ENCODE data around the gene SLC16A3.
"Not testable (repeated sequence)": the region's sequence is repeated elsewhere in the genome, so short reads cannot be mapped to it uniquely, and the experiment has no call there.

The SLC16A3 gene

DNA sequence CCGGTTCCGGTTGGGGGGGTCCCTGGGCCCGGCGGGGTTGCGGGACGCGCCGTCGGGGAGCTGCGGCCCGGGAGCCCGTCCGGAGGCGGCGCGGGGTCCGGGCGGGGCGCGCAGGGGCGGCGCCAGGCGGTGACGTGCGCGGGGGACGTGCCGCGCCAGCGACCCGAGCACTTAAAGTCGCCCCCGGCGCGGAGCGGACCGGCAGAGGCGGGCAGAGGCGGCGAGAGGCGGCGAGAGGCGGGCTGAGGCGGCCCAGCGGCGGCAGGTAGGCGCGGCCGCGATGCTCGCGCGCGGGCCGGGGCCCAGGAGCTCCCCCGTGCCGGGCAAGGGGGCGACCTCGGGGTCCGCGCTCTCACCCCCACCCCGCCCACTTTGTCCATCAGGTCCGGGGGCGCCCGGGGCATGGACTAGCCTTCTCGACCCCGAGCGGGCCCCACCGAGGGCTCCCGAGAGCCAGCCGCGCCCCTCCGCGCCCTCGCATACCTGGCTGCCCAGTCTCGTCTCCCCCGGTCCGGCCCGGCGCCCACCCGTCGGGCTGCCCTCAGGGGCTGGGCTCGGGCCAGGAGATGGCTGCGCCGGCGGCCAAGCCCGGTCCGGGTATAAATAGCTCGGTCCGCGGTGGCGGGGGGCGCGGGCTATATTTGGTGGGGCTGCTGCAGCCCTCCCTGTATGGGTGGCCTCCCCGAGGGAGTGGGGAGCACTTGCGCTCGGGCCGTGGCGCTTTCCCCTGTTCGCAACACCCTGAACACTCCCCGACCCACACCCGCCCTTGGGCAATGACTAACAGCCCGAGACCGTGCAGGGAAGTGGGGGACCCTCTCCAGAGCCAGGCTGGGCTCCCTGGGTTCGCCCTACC is at the start of gene SLC16A3:
Gene SLC16A3 (plus strand): TSS at position 201 of the 856 bp plus-strand sequence. CDS start 6,967 bp downstream, outside the sequence.
- peak; percentile 79 for DNase-seq

DNA sequence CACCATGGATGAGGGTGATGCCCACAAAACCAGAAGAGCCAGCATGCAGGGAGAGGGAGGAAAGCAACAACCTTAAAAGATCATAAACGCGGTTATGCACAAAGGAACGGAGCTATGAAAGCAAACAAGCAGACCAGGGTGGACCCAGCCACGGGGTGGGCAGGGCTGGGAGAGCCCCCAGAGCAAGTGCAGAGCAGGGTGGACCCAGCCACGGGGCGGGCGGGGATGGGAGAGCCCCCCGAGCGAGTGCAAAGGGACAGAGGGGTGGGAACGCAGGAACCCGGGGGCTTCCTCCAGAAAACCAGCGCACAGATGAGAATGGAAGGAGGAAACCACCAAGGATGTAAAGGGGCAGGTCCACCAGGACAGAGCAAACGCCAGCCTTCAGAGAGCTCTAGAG is 49.4 kb upstream of the SLC16A3 start:
- DNase-seq: no peak

GRCh38 chr17:82179946-82180475 is 48.8 kb upstream of the SLC16A3 start:
- no peak for DNase-seq

GRCh38 chr17:82180776-82181528 is 47.9 kb upstream of the SLC16A3 start:
- DNase-seq: no peak

DNA sequence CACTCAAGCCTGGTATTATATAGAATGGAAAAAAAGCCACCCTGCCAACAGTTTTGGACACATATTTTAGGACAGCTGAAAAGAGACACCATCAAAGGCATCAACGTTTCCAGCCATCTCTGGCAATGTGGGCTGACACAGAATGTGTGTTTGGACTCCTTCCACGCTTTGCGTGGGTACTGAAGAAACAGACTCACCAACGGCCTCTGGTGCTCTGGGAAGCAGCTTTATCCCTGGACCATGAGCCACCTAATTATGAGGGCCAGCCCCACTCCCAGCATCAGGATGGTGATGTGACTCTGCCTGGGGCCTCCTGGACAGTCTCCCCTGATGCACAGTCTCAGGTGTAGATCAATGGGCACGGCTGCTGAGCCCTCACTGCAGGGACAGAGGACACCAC is 44.1 kb upstream of the SLC16A3 start:
- DNase-seq: no peak

DNA sequence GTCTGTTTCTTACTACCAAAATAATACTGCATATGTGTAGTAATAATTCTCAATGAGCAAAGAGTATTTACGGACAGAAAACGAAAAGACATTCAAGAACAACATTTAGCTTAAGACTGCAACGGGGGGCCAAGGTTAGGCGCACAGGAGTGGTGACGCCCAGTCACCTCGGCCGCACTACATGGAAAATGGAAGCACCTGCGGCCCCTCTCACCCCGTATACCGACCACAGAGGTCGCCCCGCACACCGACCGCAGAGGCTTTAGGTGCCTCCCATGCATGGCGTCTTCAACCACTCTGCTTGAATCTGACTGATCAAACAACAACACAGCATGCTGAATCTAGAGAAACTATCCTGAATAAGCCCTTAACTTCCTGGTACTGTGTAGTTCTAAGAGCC is 42.6 kb upstream of the SLC16A3 start:
- no peak for DNase-seq

- no peak for DNase-seq
Observed at GRCh38 chr17:82187500-82187899, 41.3 kb upstream of the SLC16A3 start.

- no peak for DNase-seq
Observed at GRCh38 chr17:82188001-82188961, 40.6 kb upstream of the SLC16A3 start.

DNA sequence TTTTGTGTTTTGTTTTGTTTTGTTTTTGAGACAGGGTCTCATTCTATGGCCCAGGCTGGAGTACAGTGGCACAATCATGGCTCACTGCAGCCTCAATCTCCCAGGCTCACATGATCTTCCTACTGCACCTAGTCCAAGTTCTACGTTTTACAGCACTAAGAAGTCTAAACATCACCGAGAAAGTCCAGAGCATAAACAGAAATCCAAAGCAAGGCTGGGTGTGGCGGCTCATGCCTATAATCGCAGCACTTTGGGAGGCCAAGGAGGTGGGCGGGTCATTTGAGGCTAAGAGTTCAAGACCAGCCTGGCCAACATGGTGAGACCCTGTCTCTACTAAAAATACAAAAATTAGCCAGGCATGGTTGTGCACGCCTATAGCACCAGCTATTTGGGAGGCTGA is 35.8 kb upstream of the SLC16A3 start:
- DNase-seq: not testable (repeated sequence)

GRCh38 chr17:82193520-82194220 is 35.2 kb upstream of the SLC16A3 start:
- no peak for DNase-seq

GRCh38 chr17:82194765-82195164 is 34.1 kb upstream of the SLC16A3 start:
- no peak for DNase-seq

- no peak for DNase-seq
Observed at GRCh38 chr17:82195675-82196672, 32.9 kb upstream of the SLC16A3 start.

- no peak for DNase-seq
Observed at GRCh38 chr17:82198092-82198491, 30.8 kb upstream of the SLC16A3 start.

DNA sequence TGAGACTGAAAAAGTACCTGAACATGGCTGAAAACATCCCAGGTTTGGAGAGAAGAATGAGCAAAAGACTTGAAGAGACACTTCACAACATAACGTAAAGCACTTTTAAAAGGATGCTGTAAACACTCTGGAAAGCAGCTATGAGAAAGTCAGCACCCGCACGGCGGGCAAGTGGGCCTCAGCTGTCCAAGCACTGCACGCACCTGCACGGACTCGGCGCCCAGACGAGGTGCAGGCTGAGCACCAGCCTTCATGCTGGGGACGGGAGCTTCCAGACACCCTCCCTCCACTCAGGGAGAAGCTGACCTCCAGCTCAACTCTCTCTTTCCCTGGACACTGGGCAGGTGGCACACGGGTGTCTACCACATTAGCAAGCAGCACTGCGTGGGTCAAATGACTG is 29.3 kb upstream of the SLC16A3 start:
- no peak for DNase-seq

DNA sequence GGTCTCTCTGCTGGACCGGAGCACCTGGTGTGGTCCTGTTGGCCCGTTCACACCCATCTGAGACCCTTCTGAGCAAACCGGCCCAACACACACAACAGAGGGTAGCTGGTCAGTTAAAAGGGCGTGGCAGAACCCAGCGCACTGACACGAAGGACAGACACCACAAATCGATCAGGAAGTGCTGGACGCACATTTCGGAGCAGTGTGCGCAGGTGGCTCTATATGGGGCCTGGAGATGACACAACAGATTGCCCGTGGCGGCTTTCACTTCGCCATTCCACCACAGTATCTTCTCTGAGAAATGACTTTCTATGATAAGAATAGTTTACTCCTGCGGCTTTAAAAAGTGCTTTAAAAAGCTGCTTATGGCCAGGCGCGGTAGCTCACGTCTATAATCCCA is 28.7 kb upstream of the SLC16A3 start:
- no peak for DNase-seq

- DNase-seq: peak; percentile 67
Observed at GRCh38 chr17:82200743-82201497, 27.9 kb upstream of the SLC16A3 start.

GRCh38 chr17:82201498-82201910 is 27.3 kb upstream of the SLC16A3 start:
- no peak for DNase-seq

DNA sequence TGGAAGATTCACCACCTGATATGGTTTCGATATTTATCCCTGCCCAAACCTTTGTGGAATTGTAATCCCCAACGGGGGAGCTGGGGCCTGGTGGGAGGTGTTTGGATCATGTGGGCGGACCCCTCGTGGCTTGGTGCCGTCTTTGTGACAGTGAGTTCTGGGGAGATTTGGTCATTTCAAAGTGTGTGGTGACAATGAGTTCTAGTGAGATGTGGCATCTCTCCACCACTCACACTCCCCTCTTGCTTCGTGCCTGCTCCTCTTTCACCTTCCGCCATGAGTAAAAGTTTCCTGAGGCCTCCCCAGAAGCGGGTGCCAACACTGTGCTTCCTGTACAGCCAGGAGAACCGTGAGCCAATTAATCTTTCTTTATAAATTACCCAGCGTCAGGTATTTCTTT is 25.9 kb upstream of the SLC16A3 start:
- DNase-seq: no peak

DNA sequence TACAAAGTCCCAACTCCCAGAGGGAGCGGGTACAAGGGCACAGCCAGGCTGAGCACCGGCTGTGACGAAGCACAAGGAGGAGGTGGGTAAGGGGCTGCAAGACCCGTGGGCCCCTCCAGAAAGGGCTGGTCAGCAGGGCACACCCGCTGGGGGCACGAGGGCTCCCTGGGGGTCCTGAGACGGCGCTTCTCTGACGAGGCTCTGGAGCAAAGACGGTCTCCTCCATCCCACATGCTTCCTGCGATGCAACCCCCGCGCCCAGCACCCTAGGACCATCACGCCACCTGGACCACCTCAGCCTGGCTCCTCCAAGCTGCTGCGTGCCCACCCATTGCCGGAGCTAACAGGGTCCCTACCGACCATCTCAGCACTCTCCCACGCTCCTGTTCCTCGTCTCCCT is 24.9 kb upstream of the SLC16A3 start:
- DNase-seq: no peak

Measured in activated T-cell treated with anti-CD3 and anti-CD28 coated beads, Interleukin-2, amount 50 U/mL, for 1 hour (primary cell).